ENCODE measurements around the gene COMP. TPM values are rescaled to one million over a fixed set of nuclear protein-coding genes. Genes with fewer than 3 reads are reported as not detected.

The COMP gene
- total RNA-seq, 1 experiment from 2014 or later: not detected

GRCh38 chr19:18833849-18834643 is 42.9 kb upstream of the COMP start:
- intact Hi-C loops (cut with micrococcal nuclease): no loop called here
- H3K4me3 ChIP-seq (replicated peaks in 1 of 2; ENCODE audit: low read depth in 1 of 2, low read length in 2 of 2): peak overlapping the region in 1 of 2 experiments; percentile 77; a peak in 3 of 4 replicates
- TF ChIP-seq TCF7L2 (IDR thresholded peaks at IDR 0.05; ENCODE audit: borderline replicate concordance, extremely low read depth, insufficient read depth, insufficient read length) (no peak), EZH2phosphoT487 (IDR thresholded peaks at IDR 0.05; ENCODE audit: borderline replicate concordance) (no peak), SP1 (IDR thresholded peaks at IDR 0.05; ENCODE audit: low read depth) (no peak), CEBPB (IDR thresholded peaks at IDR 0.05; ENCODE audit: low read depth) (no peak), CBX3 (IDR thresholded peaks at IDR 0.05; ENCODE audit: low read depth) (no peak), RAD21 (IDR thresholded peaks at IDR 0.05; ENCODE audit: low read depth) (no peak), SRF (IDR thresholded peaks at IDR 0.05; ENCODE audit: low read depth) (no peak), EGR1 (IDR thresholded peaks at IDR 0.05; ENCODE audit: low read depth) (no peak), ZFX (IDR thresholded peaks at IDR 0.05) (no peak), ELF1 (IDR thresholded peaks at IDR 0.05; ENCODE audit: borderline replicate concordance, low read depth) (no peak), SIN3A (IDR thresholded peaks at IDR 0.05; ENCODE audit: low read depth) (no peak), FOSL1 (IDR thresholded peaks at IDR 0.05; ENCODE audit: low read depth) (no peak)
- TF ChIP-seq, protein P1, sequence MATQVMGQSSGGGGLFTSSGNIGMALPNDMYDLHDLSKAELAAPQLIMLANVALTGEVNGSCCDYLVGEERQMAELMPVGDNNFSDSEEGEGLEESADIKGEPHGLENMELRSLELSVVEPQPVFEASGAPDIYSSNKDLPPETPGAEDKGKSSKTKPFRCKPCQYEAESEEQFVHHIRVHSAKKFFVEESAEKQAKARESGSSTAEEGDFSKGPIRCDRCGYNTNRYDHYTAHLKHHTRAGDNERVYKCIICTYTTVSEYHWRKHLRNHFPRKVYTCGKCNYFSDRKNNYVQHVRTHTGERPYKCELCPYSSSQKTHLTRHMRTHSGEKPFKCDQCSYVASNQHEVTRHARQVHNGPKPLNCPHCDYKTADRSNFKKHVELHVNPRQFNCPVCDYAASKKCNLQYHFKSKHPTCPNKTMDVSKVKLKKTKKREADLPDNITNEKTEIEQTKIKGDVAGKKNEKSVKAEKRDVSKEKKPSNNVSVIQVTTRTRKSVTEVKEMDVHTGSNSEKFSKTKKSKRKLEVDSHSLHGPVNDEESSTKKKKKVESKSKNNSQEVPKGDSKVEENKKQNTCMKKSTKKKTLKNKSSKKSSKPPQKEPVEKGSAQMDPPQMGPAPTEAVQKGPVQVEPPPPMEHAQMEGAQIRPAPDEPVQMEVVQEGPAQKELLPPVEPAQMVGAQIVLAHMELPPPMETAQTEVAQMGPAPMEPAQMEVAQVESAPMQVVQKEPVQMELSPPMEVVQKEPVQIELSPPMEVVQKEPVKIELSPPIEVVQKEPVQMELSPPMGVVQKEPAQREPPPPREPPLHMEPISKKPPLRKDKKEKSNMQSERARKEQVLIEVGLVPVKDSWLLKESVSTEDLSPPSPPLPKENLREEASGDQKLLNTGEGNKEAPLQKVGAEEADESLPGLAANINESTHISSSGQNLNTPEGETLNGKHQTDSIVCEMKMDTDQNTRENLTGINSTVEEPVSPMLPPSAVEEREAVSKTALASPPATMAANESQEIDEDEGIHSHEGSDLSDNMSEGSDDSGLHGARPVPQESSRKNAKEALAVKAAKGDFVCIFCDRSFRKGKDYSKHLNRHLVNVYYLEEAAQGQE (IDR thresholded peaks at IDR 0.05; ENCODE audit: low read depth): no peak
- TF ChIP-seq, protein P2, sequence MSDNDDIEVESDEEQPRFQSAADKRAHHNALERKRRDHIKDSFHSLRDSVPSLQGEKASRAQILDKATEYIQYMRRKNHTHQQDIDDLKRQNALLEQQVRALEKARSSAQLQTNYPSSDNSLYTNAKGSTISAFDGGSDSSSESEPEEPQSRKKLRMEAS (IDR thresholded peaks at IDR 0.05): no peak
- TF ChIP-seq, protein P3, sequence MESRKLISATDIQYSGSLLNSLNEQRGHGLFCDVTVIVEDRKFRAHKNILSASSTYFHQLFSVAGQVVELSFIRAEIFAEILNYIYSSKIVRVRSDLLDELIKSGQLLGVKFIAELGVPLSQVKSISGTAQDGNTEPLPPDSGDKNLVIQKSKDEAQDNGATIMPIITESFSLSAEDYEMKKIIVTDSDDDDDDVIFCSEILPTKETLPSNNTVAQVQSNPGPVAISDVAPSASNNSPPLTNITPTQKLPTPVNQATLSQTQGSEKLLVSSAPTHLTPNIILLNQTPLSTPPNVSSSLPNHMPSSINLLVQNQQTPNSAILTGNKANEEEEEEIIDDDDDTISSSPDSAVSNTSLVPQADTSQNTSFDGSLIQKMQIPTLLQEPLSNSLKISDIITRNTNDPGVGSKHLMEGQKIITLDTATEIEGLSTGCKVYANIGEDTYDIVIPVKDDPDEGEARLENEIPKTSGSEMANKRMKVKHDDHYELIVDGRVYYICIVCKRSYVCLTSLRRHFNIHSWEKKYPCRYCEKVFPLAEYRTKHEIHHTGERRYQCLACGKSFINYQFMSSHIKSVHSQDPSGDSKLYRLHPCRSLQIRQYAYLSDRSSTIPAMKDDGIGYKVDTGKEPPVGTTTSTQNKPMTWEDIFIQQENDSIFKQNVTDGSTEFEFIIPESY (IDR thresholded peaks at IDR 0.05; ENCODE audit: extremely low read depth, insufficient replicate concordance, low read length): no peak
- H3K9me3 ChIP-seq (ENCODE audit: control insufficient read depth in 1 of 2, insufficient read depth in 1 of 2, low read depth in 1 of 2, low read length in 2 of 2): no peaks in the 10 kb centered on the region
- H3K79me2 ChIP-seq (ENCODE audit: insufficient read depth, low read length): peaks cover 73% of the 10 kb centered on the region
- no TSS peak for BruUV-seq (replicated peaks)
- H3K36me3 ChIP-seq (ENCODE audit: control insufficient read depth in 1 of 2, insufficient read depth in 2 of 2, low read length in 2 of 2): peaks cover 27 to 47% of the 10 kb centered on the region in 2 experiments
- H3K4me2 ChIP-seq (ENCODE audit: low read length): peak overlapping the region; percentile 100
- ChIA-PET CTCF (no interaction called here), RAD21 (ENCODE audit: low non-redundant PET in 1 of 2, low total read pairs in 2 of 2, uncharacterized antibody in 2 of 2, unreplicated experiment in 2 of 2) (no interaction called here), POLR2A (interaction anchor here (1.6 kb wide), 1 partner anchor 13 kb away, joined by 4 read pairs; no protein-coding TSS in a partner anchor)
- no peak overlapping the region for H2AFZ ChIP-seq (ENCODE audit: low read depth, low read length, poor library complexity, severe bottlenecking)
- peaks cover 23% of the 10 kb centered on the region; the same call in 1 of the 2 replicates for H4K20me1 ChIP-seq (ENCODE audit: insufficient read depth)
- no peak for DNase-seq (ENCODE audit: low read depth, low spot score)
- no peak overlapping the region for H3K27ac ChIP-seq (ENCODE audit: low read depth, low read length)
- peaks cover 6 to 15% of the 10 kb centered on the region in 2 experiments for H3K4me1 ChIP-seq (ENCODE audit: control insufficient read depth in 1 of 2, insufficient read depth in 2 of 2, low read length in 2 of 2)
- peak overlapping the region; percentile 30; the same call in 1 of the 2 replicates for H3K9ac ChIP-seq (ENCODE audit: low read length)
- H3K9me2 ChIP-seq (ENCODE audit: insufficient read depth): no peaks in the 10 kb centered on the region
- ATAC-seq: no peak
- H3K27me3 ChIP-seq (ENCODE audit: insufficient read depth, low read length): no peaks in the 10 kb centered on the region

Data from HCT116 (cell line).